ENCODE results near the gene CACUL1.
"Not testable (repeated sequence)": the region's sequence is repeated elsewhere in the genome, so short reads cannot be mapped to it uniquely, and the experiment has no call there.

CACUL1 gene

GRCh38 chr10:118768041-118768919 is 13.5 kb upstream of the CACUL1 start:
- no peak for DNase-seq

GRCh38 chr10:118767297-118768040 is 12.7 kb upstream of the CACUL1 start:
- no peak for DNase-seq

GRCh38 chr10:118764195-118764594 is 9.4 kb upstream of the CACUL1 start:
- no peak for DNase-seq

GRCh38 chr10:118763202-118763988 is 8.6 kb upstream of the CACUL1 start:
- DNase-seq, result peak; percentile 1

- DNase-seq, result no peak
Measured at GRCh38 chr10:118760265-118760664, 5.5 kb upstream of the CACUL1 start.

GRCh38 chr10:118758449-118758848 is 3.7 kb upstream of the CACUL1 start:
- DNase-seq, result no peak

- DNase-seq, result no peak
Measured at GRCh38 chr10:118754229-118754555, 578 bp downstream of the CACUL1 start.

- no peak for DNase-seq
Measured at GRCh38 chr10:118753331-118754228, 1.2 kb downstream of the CACUL1 start.

- DNase-seq, result no peak
Measured at GRCh38 chr10:118752409-118752808, 2.4 kb downstream of the CACUL1 start.

- DNase-seq, result no peak
Measured at GRCh38 chr10:118751265-118751664, 3.5 kb downstream of the CACUL1 start.

GRCh38 chr10:118748041-118748440 is 6.7 kb downstream of the CACUL1 start:
- no peak for DNase-seq

- no peak for DNase-seq
Measured at GRCh38 chr10:118746246-118746645, 8.5 kb downstream of the CACUL1 start.

GRCh38 chr10:118745056-118745455 is 9.7 kb downstream of the CACUL1 start:
- no peak for DNase-seq

GRCh38 chr10:118744346-118744918 is 10.3 kb downstream of the CACUL1 start:
- DNase-seq, result not testable (repeated sequence)

- no peak for DNase-seq
Measured at GRCh38 chr10:118742782-118743181, 12.0 kb downstream of the CACUL1 start.

- DNase-seq, result no peak
Measured at GRCh38 chr10:118742032-118742431, 12.7 kb downstream of the CACUL1 start.

- no peak for DNase-seq
Measured at GRCh38 chr10:118738406-118738805, 16.4 kb downstream of the CACUL1 start.

- no peak for DNase-seq
Measured at GRCh38 chr10:118737603-118738302, 17.0 kb downstream of the CACUL1 start.

- no peak for DNase-seq
Measured at GRCh38 chr10:118735294-118735693, 19.5 kb downstream of the CACUL1 start.

GRCh38 chr10:118734475-118734874 is 20.3 kb downstream of the CACUL1 start:
- DNase-seq, result no peak
